Panc1 (cell line): Measurements from ENCODE around the gene CCDC141.

ENCODE experiments used
- CTCF ChIP-seq: fragments of 450-650 bp; IDR thresholded peaks from 2 replicates; pipeline ENCODE4 v1.5.1; 2017; ENCODE audit warnings: mild to moderate bottlenecking
- POLR2AphosphoS5 ChIP-seq: IDR thresholded peaks from 2 replicates; pipeline ENCODE4 v1.6.1; 2012; ENCODE audit warnings: mild to moderate bottlenecking, low read depth, low read length, moderate library complexity
- SIN3A ChIP-seq: IDR thresholded peaks from 2 replicates; pipeline ENCODE4 v1.6.1; 2012; ENCODE audit warnings: low read depth, mild to moderate bottlenecking, low read length, moderate library complexity, borderline replicate concordance; ENCODE audit not compliant: insufficient read depth
- TCF7L2 ChIP-seq: IDR thresholded peaks from 2 replicates; pipeline ENCODE4 v1.6.1; 2011; ENCODE audit warnings: mild to moderate bottlenecking, low read depth, low read length, inconsistent platforms
- TF ChIP-seq, protein P1 (sequence below), 2 experiments: IDR thresholded peaks; 2 replicates each; pipeline ENCODE4 v1.6.1; 2011 to 2012; ENCODE audit warnings: low read depth in 2 of 2, control low read depth in 1 of 2, low read length in 1 of 2, mild to moderate bottlenecking in 1 of 2, moderate library complexity in 1 of 2; ENCODE audit not compliant: insufficient read depth in 1 of 2

- TF ChIP-seq CTCF = no peak
- TF ChIP-seq POLR2AphosphoS5 = no peak
- no peak for TF ChIP-seq SIN3A
- TF ChIP-seq TCF7L2 = no peak
- TF ChIP-seq, protein P1, sequence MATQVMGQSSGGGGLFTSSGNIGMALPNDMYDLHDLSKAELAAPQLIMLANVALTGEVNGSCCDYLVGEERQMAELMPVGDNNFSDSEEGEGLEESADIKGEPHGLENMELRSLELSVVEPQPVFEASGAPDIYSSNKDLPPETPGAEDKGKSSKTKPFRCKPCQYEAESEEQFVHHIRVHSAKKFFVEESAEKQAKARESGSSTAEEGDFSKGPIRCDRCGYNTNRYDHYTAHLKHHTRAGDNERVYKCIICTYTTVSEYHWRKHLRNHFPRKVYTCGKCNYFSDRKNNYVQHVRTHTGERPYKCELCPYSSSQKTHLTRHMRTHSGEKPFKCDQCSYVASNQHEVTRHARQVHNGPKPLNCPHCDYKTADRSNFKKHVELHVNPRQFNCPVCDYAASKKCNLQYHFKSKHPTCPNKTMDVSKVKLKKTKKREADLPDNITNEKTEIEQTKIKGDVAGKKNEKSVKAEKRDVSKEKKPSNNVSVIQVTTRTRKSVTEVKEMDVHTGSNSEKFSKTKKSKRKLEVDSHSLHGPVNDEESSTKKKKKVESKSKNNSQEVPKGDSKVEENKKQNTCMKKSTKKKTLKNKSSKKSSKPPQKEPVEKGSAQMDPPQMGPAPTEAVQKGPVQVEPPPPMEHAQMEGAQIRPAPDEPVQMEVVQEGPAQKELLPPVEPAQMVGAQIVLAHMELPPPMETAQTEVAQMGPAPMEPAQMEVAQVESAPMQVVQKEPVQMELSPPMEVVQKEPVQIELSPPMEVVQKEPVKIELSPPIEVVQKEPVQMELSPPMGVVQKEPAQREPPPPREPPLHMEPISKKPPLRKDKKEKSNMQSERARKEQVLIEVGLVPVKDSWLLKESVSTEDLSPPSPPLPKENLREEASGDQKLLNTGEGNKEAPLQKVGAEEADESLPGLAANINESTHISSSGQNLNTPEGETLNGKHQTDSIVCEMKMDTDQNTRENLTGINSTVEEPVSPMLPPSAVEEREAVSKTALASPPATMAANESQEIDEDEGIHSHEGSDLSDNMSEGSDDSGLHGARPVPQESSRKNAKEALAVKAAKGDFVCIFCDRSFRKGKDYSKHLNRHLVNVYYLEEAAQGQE (IDR thresholded peaks at IDR 0.05; ENCODE audit: insufficient read depth in 1 of 2, low read depth in 2 of 2, low read length in 1 of 2) = no peak
Observed at GRCh38 chr2:178787934-178788333, 262.0 kb downstream of the CCDC141 start.
